ENCODE results near the gene PDIA6.
"Not testable (repeated sequence)": the region's sequence is repeated elsewhere in the genome, so short reads cannot be mapped to it uniquely, and the experiment has no call there.

Gene PDIA6

DNA sequence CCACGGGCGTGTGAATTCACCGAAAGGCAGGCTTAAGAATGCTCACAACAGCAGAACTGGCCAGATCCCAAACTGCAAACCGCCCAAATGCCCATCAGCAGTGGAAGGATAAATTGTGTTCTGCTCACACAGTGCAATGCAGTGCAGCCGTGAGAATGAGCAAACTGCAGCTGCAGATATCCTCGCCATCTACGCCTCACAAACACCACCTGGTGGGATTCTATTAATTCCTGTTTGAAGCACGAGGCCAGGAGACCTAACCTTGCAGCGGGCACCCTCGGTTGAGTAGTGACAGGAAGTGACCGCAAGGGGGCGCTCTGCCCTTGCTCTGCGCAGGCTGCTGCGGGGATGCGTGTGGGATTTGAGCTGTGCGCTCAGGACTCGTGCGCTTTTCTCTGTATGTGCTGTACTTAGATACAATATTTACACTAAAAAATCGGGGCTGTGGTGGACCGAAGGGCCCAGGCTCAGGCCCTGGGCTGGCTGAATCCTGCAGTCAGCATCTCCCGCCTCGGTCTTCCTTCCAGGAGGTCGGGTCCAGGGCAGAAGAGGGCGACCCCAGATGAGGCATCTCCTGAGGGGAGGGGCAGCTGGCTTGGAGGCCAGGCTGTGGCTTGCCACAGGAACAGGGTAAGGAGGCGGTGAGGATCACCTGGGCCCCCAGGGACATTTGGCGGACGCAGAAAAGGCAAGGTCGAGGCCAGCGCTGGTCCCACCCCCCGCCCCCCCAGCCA lies 19.8 kb upstream of the PDIA6 start:
- peak; percentile 74 to 80 for DNase-seq

DNA sequence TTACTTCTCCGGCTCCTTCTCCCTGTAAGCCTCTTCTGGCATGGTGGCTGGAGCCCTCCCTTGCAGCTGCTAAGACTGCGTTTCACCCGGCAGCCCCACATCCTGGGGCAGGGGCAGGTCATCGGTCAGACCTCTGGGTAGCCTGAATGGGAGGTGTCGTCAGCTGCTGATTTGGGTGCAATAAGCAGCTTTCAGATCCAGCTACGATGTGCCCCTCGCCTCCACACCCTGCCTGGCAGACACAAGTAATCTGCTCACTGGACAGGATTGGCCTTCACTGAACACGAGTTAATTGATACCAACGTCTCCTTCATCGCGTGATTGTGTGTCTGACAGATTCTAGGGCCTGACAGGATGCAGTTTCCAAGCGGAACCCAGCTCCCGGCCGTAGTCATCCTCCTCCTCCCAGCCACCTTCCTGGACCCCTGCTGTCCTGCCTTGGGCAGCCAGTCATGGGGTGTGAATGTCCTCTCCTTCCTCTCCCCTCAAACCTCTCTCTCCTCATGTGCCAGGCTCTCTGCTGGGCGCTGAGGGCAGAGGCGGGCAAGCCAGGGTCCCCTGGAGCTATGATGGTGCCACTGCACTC lies 18.9 kb upstream of the PDIA6 start:
- no peak for DNase-seq

GRCh38 chr2:10830641-10831399 lies 18.2 kb upstream of the PDIA6 start:
- no peak for DNase-seq

- DNase-seq = no peak
These were observed 17.6 kb upstream of the PDIA6 start for GRCh38 chr2:10830203-10830602.

- no peak for DNase-seq
These were observed 16.7 kb upstream of the PDIA6 start for GRCh38 chr2:10829299-10829698.

DNA sequence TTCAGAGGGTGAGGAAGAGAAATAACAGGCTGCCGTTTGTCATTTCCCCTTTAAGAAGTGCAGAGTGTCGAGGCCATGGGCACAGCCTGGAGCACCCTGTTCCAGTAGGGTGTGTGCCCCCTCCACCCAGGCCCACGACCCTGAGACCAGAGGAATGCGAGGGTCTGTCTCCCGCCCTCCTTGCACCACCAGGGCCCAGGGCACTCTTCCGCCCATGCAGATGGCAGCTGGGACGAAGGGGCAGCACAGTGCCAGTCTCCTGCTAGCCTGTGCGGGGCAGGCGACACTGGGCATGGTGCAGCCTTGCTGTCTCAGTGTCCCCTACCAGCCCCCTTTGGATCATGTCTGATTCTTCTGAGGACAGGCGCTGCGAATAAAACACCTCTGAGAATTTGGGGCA lies 15.8 kb upstream of the PDIA6 start:
- DNase-seq = no peak

DNA sequence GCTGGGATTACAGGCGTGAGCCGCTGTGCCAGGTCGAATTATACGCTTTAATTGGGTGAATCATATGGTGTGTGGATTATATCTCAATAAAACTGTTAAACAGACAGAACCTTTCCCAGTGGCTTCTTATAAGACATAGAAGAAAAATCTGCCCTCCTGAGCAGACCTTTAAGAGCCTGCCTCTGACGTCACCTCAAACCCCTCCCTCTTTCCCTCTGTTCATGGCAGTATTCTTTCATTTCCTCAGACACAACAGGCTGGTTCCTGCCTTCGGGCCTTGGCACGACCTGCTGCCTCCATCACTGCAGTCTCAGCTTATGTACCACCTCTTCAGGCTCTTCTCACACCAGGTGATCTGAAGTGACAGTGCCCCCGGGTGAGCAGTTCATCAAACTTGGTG lies 14.0 kb upstream of the PDIA6 start:
- no peak for DNase-seq

DNA sequence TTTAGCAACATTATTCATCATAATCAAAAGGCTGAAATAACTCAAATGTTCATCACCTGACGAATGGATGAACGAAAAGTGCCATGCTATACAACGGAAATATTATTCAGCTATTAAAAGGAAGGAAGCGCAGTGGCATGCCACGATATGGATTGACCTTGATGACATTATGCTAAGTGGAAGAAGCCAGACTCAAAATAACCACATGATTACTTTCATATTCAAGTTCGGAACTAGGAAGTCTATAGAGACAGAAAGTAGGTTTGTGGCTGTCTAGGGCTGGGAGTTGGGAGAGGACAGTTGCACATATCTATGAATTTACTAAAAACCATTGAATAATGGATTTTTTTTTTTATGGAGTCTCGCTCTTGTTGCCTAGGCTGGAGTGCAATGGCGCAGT lies 13.4 kb upstream of the PDIA6 start:
- DNase-seq = no peak

DNA sequence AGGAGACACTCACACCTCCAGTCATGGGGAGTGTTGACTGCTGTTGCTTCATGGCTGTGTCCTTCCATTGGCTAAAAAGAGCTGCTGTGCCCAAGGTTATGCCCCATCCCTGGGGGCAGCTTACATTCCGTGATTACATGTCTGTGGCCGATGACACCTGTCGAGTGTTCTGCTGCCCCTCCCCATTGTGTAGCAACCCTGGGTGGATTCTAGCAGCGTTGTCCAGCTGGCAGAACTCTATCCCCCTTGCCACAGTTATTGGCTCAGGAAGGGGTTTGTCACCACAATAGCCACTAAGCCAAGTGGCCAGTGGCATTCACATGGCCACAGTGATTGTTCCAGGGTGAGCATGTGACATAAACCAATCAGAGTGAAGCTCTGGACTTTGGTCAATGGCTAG lies 11.6 kb upstream of the PDIA6 start:
- no peak for DNase-seq

GRCh38 chr2:10820978-10821695 lies 8.6 kb upstream of the PDIA6 start:
- DNase-seq = no peak

DNA sequence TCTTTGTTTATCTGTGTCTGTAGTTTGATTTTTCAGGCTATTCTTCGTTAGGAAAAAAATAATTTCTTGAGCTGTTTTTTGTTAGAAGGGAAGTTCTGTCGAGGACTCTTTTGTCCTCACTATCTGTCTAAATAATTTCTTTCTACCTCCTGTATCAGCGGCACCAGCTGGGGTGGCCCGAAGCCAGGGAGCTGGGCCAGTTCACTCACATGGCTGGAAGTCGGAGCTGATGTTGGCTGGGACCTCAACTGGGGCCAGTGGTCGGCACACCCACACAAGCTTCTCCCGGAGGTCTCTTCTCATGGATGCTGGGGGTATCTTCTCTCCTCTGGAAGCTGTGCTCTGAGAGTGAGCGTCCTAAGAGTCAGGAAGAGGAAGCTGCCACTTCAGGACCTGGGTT lies 8.0 kb upstream of the PDIA6 start:
- no peak for DNase-seq

DNA sequence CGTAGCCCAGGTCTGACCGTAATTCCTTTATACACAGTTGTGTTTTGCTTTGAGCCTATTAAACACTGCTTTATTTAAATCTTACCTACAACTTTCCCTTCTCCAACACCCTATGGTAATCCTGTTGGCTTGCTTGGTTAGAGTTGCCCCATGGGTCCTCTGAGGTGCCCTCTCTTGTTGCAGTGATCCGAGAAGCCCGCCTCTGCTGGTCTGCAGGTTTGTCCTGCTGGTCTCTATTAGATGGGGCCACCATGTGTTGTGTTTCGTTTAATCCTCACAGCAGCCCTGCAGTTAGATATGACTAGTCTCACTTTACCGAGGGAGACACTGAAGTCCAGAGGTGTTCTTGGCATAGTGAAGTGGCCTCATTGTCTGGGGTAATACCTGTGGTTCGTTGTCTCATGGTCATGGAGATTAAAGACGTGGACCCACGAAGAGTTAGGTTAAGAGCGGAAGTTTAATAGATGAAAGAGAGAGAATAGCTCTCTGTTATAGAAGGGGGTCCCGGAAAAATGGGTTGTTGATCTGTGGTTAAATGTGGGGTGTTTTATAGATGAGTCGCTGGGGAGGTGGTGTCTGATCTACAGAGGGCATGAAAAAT lies 7.2 kb upstream of the PDIA6 start:
- DNase-seq = no peak

DNA sequence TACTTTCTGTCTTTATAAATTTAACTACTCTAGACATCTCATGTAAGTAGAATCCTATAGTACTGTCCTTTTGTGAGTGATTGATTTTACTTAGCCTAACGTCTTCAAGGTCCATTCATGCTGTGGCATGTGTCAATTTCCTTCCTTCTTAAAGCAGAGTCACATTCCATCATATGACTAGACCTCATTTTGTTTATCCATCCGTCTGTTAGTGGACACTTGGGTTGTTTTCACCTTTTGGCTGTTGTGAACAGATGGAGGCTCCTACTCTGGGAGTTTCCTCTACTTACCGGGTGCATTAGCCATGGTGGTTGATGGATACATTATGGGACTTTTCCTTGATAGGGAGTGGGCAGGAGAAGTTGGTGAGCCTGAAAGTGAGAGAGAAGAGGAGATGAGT lies 6.4 kb upstream of the PDIA6 start:
- no peak for DNase-seq

GRCh38 chr2:10818305-10818704 lies 5.7 kb upstream of the PDIA6 start:
- DNase-seq = not testable (repeated sequence)

DNA sequence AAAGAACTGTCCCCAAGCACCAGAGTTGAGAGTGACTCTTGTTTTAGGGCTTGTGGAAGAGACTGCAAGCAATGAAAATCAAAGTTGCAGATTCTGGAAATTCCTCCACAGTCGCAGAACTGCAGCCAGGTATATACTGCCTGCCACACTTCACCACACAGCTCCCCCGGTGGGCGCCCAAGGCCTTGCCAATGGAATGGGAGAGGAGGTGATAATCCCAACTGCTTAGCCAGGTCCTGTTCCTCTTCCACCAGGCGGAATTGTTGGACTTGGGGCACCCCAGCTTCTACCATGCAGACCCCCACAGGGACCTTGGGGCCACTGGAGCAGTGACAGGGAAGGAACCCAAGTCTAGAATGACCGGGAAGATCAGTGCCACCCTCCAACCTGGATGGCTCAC lies 4.8 kb upstream of the PDIA6 start:
- no peak for DNase-seq

- DNase-seq = no peak
These were observed 2.2 kb upstream of the PDIA6 start for GRCh38 chr2:10814571-10815331.

- DNase-seq = no peak
These were observed 1.6 kb upstream of the PDIA6 start for GRCh38 chr2:10814142-10814541.

- not testable (repeated sequence) for DNase-seq
These were observed 866 bp upstream of the PDIA6 start for GRCh38 chr2:10813163-10814138.

- DNase-seq = no peak
These were observed 1.1 kb downstream of the PDIA6 start for GRCh38 chr2:10811517-10811916.

GRCh38 chr2:10810202-10811161 lies 2.1 kb downstream of the PDIA6 start:
- DNase-seq = peak in 1 of 2 donors; percentile 48
